Adrenal gland (tissue), 12 donors: ENCODE results near the gene TREH. TPM values are rescaled to one million over a fixed set of nuclear protein-coding genes. Genes with fewer than 3 reads are reported as not detected.
"Not testable (repeated sequence)": the region's sequence is repeated elsewhere in the genome, so short reads cannot be mapped to it uniquely, and the experiment has no call there.

Experiments
- DNase-seq, 7 donors: peaks; one replicate each; pipeline ENCODE4 v3.0.0-alpha.2; 2019 to 2020
- H3K27ac ChIP-seq, 5 donors: fragments of 200-600 bp; sonication (generic) in 4 of 5; 1 replicate in 3 of 5; 2 replicates in 2 of 5; pipeline versions ENCODE4 v1.5.1 to v1.8.0; 2016 to 2020; ENCODE audit warnings: mild to moderate bottlenecking in 1 of 5
- H3K27me3 ChIP-seq: fragments of 200-600 bp; 2 replicates; pipeline ENCODE4 v1.8.0; 2021
- H3K36me3 ChIP-seq, 2 donors: fragments of 200-600 bp; replicated peaks in 1 of 2; 1 replicate in 1 of 2; 2 replicates in 1 of 2; pipeline versions ENCODE4 v1.5.1 to v1.8.0; 2018 to 2022
- H3K4me1 ChIP-seq, 2 donors: fragments of 200-600 bp; replicated peaks in 1 of 2; 1 replicate in 1 of 2; 2 replicates in 1 of 2; pipeline versions ENCODE4 v1.5.1 to v1.8.0; 2018 to 2021
- H3K4me3 ChIP-seq, 4 donors: fragments of 200-600 bp; sonication (generic) in 3 of 4; one replicate each; pipeline ENCODE4 v1.5.1; 2016 to 2018
- H3K9me3 ChIP-seq, 3 donors: fragments of 200-600 bp; sonication (generic) in 1 of 3; replicated peaks in 1 of 3; 1 replicate in 2 of 3; 2 replicates in 1 of 3; pipeline versions ENCODE4 v1.5.1 to v1.8.0; 2016 to 2021
- POLR2A ChIP-seq, 2 donors: fragments of 450-650 bp; IDR thresholded peaks; one replicate each; pipeline ENCODE4 v1.6.1; 2017; ENCODE audit warnings: antibody characterized with exemption in 2 of 2, mild to moderate bottlenecking in 2 of 2, moderate library complexity in 1 of 2
- WGBS, 4 donors: extraction: QIAGEN DNeasy Blood & Tissue Kit in 2 of 4; methylation state at CpG; one replicate each; pipeline versions ENCODE4 v1.1.5 to v1.1.7; 2013 to 2017; 5-methylcytosine and 5-hydroxymethylcytosine counted together
- intact Hi-C, 2 donors: fragments of 100-400 bp; cut with DNase I; formaldehyde crosslinking; loops; one replicate each; pipeline versions ENCODE4 v1.14.1 to v1.15.0; 2022 to 2023
- polyA plus RNA-seq, 3 donors: library from polyadenylated mRNA; stranded (reverse); fragments of 200-250 nt in 2 of 3; fragments of 350-450 nt in 1 of 3; fragmentation: Illumina TruSeq in 1 of 3; extraction: RNeasy Lipid Tissue Mini Kit (QIAGEN cat#74804) in 1 of 3; gene quantifications; one replicate each; pipeline ENCODE4 v1.2.3, GENCODE V29; 2013 to 2014
- total RNA-seq, 9 donors: library from RNA; depleted of rRNA in 4 of 9; stranded (reverse); fragments of >200 nt in 4 of 9; fragments of 120-200 nt in 1 of 9; fragmentation: NEBNext Ultra II Directional in 1 of 9; extraction: Animal tissue kit (Norgen Biotek cat#: 25700) in 1 of 9; gene quantifications; one replicate each; pipeline versions ENCODE4 v1.1.0 to v1.2.4, GENCODE V29; 2013 to 2023
- TF ChIP-seq, protein P1 (sequence below), 6 experiments: fragments of 450-650 bp in 4 of 6; fragments of 200-600 bp in 2 of 6; sonication (generic) in 1 of 6; IDR thresholded peaks; 1 replicate in 5 of 6; 2 replicates in 1 of 6; pipeline versions ENCODE4 v1.5.1 to v1.8.0; 2016 to 2021; ENCODE audit warnings: antibody characterized with exemption in 6 of 6, mild to moderate bottlenecking in 2 of 6, moderate library complexity in 1 of 6
- donor health status: healthy with polysubstance abuse.
- donor health status: Bipolar disorder and iron deficiency.
- donor health status: DM: yes; HTN: yes; CAD: no.
- donor health status: DM: no; HTN: no; CAD: no.
- donor health status: DM: no; HTN: no; CAD: no.
- donor health status: DM: yes; HTN: yes; CAD: no.

The TREH gene
- total and polyA plus RNA-seq, 12 donors = 3.0 to 5.1 TPM; not detected in 10

- H3K4me1 ChIP-seq = peaks cover 0 to 11% of the 10 kb centered on the region in 2 donors
- intact Hi-C loops, H3K27me3 ChIP-seq, H3K4me3 ChIP-seq, H3K36me3 ChIP-seq, DNase-seq, H3K27ac ChIP-seq, H3K9me3 ChIP-seq: not testable (repeated sequence)
- 86 to 95% (median 89%) methylated on average over 6 of the region's 6 CpGs for WGBS, 4 donors
Observed at GRCh38 chr11:118717221-118717620, 37.8 kb upstream of the TREH start.

DNA sequence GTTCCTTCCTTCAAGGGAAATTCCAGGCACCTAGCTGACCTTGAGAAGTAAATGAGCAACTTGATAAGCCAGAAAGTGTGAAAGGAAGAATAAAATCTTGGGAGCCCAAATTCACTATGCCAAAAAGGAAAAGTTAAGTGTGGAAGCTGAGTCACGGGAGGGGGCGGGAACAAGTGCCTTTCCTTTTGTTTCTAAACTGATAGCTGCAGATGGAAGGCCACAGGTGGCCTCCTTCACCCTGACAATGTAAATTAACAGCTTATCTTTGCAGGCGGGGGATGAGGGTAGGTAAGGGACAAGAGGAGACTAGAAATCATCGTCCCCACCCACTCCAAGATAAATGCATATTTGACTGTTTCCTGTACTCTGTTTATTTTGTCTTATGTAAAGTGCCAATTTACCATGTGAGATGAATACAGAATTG is 36.4 kb upstream of the TREH start:
- TF ChIP-seq, protein P1, sequence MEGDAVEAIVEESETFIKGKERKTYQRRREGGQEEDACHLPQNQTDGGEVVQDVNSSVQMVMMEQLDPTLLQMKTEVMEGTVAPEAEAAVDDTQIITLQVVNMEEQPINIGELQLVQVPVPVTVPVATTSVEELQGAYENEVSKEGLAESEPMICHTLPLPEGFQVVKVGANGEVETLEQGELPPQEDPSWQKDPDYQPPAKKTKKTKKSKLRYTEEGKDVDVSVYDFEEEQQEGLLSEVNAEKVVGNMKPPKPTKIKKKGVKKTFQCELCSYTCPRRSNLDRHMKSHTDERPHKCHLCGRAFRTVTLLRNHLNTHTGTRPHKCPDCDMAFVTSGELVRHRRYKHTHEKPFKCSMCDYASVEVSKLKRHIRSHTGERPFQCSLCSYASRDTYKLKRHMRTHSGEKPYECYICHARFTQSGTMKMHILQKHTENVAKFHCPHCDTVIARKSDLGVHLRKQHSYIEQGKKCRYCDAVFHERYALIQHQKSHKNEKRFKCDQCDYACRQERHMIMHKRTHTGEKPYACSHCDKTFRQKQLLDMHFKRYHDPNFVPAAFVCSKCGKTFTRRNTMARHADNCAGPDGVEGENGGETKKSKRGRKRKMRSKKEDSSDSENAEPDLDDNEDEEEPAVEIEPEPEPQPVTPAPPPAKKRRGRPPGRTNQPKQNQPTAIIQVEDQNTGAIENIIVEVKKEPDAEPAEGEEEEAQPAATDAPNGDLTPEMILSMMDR (IDR thresholded peaks at IDR 0.05) = no peak
- TF ChIP-seq POLR2A (IDR thresholded peaks at IDR 0.05) = no peak
- WGBS, 4 donors = 47 to 59% (median 55%) methylated on average over 4 of the region's 4 CpGs

DNA sequence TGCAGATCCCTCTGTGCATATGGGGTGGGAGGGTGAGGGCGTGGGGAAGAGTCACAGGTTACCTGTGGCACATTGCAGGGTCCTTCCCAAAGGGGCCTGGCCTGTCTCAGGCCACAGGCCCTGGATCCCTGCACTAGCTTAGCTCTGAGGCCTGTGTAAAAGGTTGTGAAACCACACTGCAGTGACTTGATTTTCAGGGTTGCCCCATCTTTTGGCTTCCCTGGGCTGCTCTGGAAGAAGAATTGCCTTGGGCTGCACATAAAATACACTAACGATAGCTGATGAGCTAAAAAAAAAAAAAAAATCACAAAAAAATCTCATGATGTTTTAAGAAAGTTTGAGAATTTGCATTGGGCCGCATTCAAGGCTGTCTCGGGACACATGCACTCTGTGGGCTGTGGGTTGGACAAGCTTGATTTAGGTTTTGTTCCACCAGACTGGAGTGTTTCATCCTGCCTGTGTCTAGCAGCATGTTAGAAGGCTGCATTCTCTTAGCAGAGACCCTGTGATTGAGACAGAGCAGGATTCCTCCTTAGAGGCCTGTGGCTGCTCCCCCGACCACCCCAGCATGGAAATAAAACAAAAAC is 35.9 kb upstream of the TREH start:
- Histone ChIP-seq H3K4me1 (peaks cover 0 to 11% of the 10 kb centered on the region in 2 donors), H3K27ac (peak overlapping the region in 4 of 5 donors; percentile 46 to 69 (median 54)), H3K9me3 (no peaks in the 10 kb centered on the region), H3K4me3 (no peak overlapping the region), H3K36me3 (no peaks in the 10 kb centered on the region), H3K27me3 (no peaks in the 10 kb centered on the region)
- WGBS, 4 donors = 51 to 63% (median 58%) methylated on average over 5 of the region's 5 CpGs
- TF ChIP-seq POLR2A (IDR thresholded peaks at IDR 0.05) = no peak
- TF ChIP-seq, protein P1 (IDR thresholded peaks at IDR 0.05) = no peak
- DNase-seq = peak in 4 of 7 donors; percentile 25 to 62 (median 43)
- intact Hi-C loops = no loop called here

More for the DNA sequence above, 36.4 kb upstream of the TREH start:
- peak overlapping the region in 4 of 5 donors; percentile 46 to 69 (median 54) for H3K27ac ChIP-seq
- no peaks in the 10 kb centered on the region for H3K27me3 ChIP-seq
- no peak overlapping the region for H3K4me3 ChIP-seq
- H3K9me3 ChIP-seq = no peaks in the 10 kb centered on the region
- H3K36me3 ChIP-seq = no peaks in the 10 kb centered on the region
- peaks cover 0 to 11% of the 10 kb centered on the region in 2 donors for H3K4me1 ChIP-seq
- peak in 2 of 7 donors; percentile 22 for DNase-seq
- intact Hi-C loops = no loop called here

DNA sequence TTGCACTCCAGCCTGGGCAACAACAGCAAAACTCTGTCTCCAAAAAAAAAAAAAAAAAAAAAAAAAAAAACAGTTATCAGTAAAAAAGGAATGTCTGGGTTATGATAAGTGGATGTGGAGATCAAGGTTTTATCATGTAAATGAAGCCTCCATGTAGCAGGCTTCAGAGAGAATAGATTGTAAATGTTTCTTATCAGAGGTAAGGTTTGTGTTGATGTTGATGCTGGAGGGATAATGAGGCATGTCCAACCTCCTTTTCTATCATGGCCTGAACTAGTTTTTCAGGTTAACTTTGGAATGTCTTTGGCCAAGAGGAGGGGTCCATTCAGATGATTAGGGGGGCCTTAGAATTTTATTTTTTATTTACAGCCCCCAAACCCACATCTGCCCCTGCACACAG is 35.4 kb upstream of the TREH start:
- Histone ChIP-seq H3K27ac (peak overlapping the region in 3 of 5 donors; percentile 25 to 53 (median 46)), H3K27me3 (no peaks in the 10 kb centered on the region), H3K4me1 (peaks cover 0 to 11% of the 10 kb centered on the region in 2 donors), H3K9me3 (no peaks in the 10 kb centered on the region), H3K36me3 (no peaks in the 10 kb centered on the region), H3K4me3 (no peak overlapping the region)
- intact Hi-C loops = no loop called here
- no peak for TF ChIP-seq POLR2A (IDR thresholded peaks at IDR 0.05)
- TF ChIP-seq, protein P1 (IDR thresholded peaks at IDR 0.05) = no peak
- DNase-seq = no peak

DNA sequence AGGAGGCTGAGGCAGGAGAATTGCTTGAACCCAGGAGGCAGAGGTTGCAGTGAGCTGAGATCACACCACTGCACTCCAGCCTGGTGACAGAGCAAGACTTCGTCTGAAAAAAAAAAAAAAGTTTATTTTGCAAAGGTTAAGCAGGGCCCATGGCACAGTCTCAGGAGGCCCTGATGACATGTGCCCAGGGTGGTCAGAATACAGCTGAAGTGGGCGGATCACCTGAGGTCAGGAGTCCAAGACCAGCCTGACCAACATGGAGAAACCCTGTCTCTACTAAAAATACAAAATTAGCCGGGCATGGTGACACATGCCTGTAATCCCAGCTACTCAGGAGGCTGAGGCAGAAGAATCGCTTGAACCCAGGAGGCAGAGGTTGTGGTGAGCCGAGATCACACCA is 35.0 kb upstream of the TREH start:
- H3K27me3 ChIP-seq, intact Hi-C loops, DNase-seq, H3K9me3 ChIP-seq, H3K36me3 ChIP-seq, H3K27ac ChIP-seq, H3K4me3 ChIP-seq: not testable (repeated sequence)
- H3K4me1 ChIP-seq = peaks cover 0 to 11% of the 10 kb centered on the region in 2 donors
- 76 to 94% (median 90%) methylated on average over 5 of the region's 5 CpGs for WGBS, 4 donors
